ENCODE data around the gene LRRC61. TPM values are rescaled to one million over a fixed set of nuclear protein-coding genes. Genes with fewer than 3 reads are reported as not detected.
"Not testable (repeated sequence)": the region's sequence is repeated elsewhere in the genome, so short reads cannot be mapped to it uniquely, and the experiment has no call there.

Gene LRRC61
- total and polyA plus RNA-seq, 4 experiments from 2014 or later: 11.0 to 16.0 (median 13.8) TPM

GRCh38 chr7:150307904-150308303 lies 15.3 kb upstream of the LRRC61 start:
- POLR2A ChIA-PET (ENCODE audit: partially characterized antibody): no interaction called here
- Mint-ChIP-seq H3K9me3 (no peaks in the 10 kb centered on the region), H3K27me3 (no peaks in the 10 kb centered on the region), H3K27ac (peak overlapping the region in 1 of 7 donors; percentile 30), H3K4me1 (peaks cover 0 to 11% (median 1%) of the 10 kb centered on the region in 4 donors), H3K36me3 (no peaks in the 10 kb centered on the region), H3K4me3 (no peak overlapping the region)
- Histone ChIP-seq H3K36me3 (ENCODE audit: insufficient read depth, low read length) (no peaks in the 10 kb centered on the region), H3K27me3 (ENCODE audit: insufficient read depth, low read length) (no peaks in the 10 kb centered on the region), H3K9me3 (ENCODE audit: control insufficient read depth in 1 of 2, low read length in 2 of 2) (no peaks in the 10 kb centered on the region), H3K27ac (ENCODE audit: low read depth, low read length) (no peak overlapping the region), H3K4me3 (ENCODE audit: low read length in 2 of 2) (no peak overlapping the region), H3K4me1 (ENCODE audit: insufficient read depth, low read length) (no peaks in the 10 kb centered on the region)
- DNase-seq: no peak
- CTCF ChIA-PET (ENCODE audit: partially characterized antibody): no interaction called here
- intact Hi-C loops (cut with micrococcal nuclease): no loop called here

- POLR2A ChIA-PET (ENCODE audit: partially characterized antibody): no interaction called here
- H3K36me3 ChIP-seq (ENCODE audit: insufficient read depth, low read length): no peaks in the 10 kb centered on the region
- peaks cover 0 to 3% of the 10 kb centered on the region in 2 donors for H3K36me3 Mint-ChIP-seq
- intact Hi-C loops (cut with micrococcal nuclease): no loop called here
- peaks cover 0 to 11% (median 1%) of the 10 kb centered on the region in 4 donors for H3K4me1 Mint-ChIP-seq
- no peaks in the 10 kb centered on the region for H3K4me1 ChIP-seq (ENCODE audit: insufficient read depth, low read length)
- H3K4me3 ChIP-seq (ENCODE audit: low read length in 2 of 2): no peak overlapping the region
- no peak overlapping the region for H3K27ac ChIP-seq (ENCODE audit: low read depth, low read length)
- H3K27me3 ChIP-seq (ENCODE audit: insufficient read depth, low read length): no peaks in the 10 kb centered on the region
- no peaks in the 10 kb centered on the region for H3K27me3 Mint-ChIP-seq
- no peaks in the 10 kb centered on the region for H3K9me3 Mint-ChIP-seq
- H3K27ac Mint-ChIP-seq: no peak overlapping the region
- no peaks in the 10 kb centered on the region for H3K9me3 ChIP-seq (ENCODE audit: control insufficient read depth in 1 of 2, low read length in 2 of 2)
- CTCF ChIA-PET (ENCODE audit: partially characterized antibody): no interaction called here
- no peak overlapping the region for H3K4me3 Mint-ChIP-seq
- no peak for DNase-seq
Measured at GRCh38 chr7:150308575-150308974, 14.6 kb upstream of the LRRC61 start.

GRCh38 chr7:150311146-150311545 lies 12.0 kb upstream of the LRRC61 start:
- H3K4me3 Mint-ChIP-seq: no peak overlapping the region
- H3K27ac Mint-ChIP-seq: no peak overlapping the region
- no peak overlapping the region for H3K27ac ChIP-seq (ENCODE audit: low read depth, low read length)
- H3K4me3 ChIP-seq (ENCODE audit: low read length in 2 of 2): no peak overlapping the region
- CTCF ChIA-PET (ENCODE audit: partially characterized antibody): no interaction called here
- H3K36me3 Mint-ChIP-seq: peaks cover 0 to 9% of the 10 kb centered on the region in 2 donors
- intact Hi-C loops (cut with micrococcal nuclease): loop anchor here (5.0 kb wide), 1 partner anchor 731 kb away; no protein-coding TSS in a partner anchor
- H3K4me1 Mint-ChIP-seq: peaks cover 0 to 7% (median 3%) of the 10 kb centered on the region in 4 donors
- no peaks in the 10 kb centered on the region for H3K27me3 Mint-ChIP-seq
- no peaks in the 10 kb centered on the region for H3K9me3 Mint-ChIP-seq
- no peaks in the 10 kb centered on the region for H3K4me1 ChIP-seq (ENCODE audit: insufficient read depth, low read length)
- DNase-seq: no peak
- H3K27me3 ChIP-seq (ENCODE audit: insufficient read depth, low read length): no peaks in the 10 kb centered on the region
- H3K9me3 ChIP-seq (ENCODE audit: control insufficient read depth in 1 of 2, low read length in 2 of 2): no peaks in the 10 kb centered on the region
- POLR2A ChIA-PET (ENCODE audit: partially characterized antibody): no interaction called here
- H3K36me3 ChIP-seq (ENCODE audit: insufficient read depth, low read length): no peaks in the 10 kb centered on the region

- Mint-ChIP-seq H3K4me3 (no peak overlapping the region), H3K27ac (no peak overlapping the region), H3K27me3 (no peaks in the 10 kb centered on the region), H3K9me3 (no peaks in the 10 kb centered on the region), H3K4me1 (peaks cover 0 to 7% (median 3%) of the 10 kb centered on the region in 4 donors), H3K36me3 (peaks cover 0 to 9% of the 10 kb centered on the region in 2 donors)
- Histone ChIP-seq H3K27me3 (ENCODE audit: insufficient read depth, low read length) (no peaks in the 10 kb centered on the region), H3K9me3 (ENCODE audit: control insufficient read depth in 1 of 2, low read length in 2 of 2) (no peaks in the 10 kb centered on the region), H3K27ac (ENCODE audit: low read depth, low read length) (no peak overlapping the region), H3K4me1 (ENCODE audit: insufficient read depth, low read length) (no peaks in the 10 kb centered on the region), H3K36me3 (ENCODE audit: insufficient read depth, low read length) (no peaks in the 10 kb centered on the region), H3K4me3 (ENCODE audit: low read length in 2 of 2) (no peak overlapping the region)
- no peak for DNase-seq
- intact Hi-C loops (cut with micrococcal nuclease): loop anchor here (5.0 kb wide), 1 partner anchor 731 kb away; no protein-coding TSS in a partner anchor
- ChIA-PET POLR2A (ENCODE audit: partially characterized antibody) (no interaction called here), CTCF (ENCODE audit: partially characterized antibody) (no interaction called here)
Measured at GRCh38 chr7:150311711-150312110, 11.4 kb upstream of the LRRC61 start.

GRCh38 chr7:150312649-150313366 lies 10.3 kb upstream of the LRRC61 start:
- H3K27ac ChIP-seq (ENCODE audit: low read depth, low read length); H3K9me3 ChIP-seq (ENCODE audit: control insufficient read depth in 1 of 2, low read length in 2 of 2); POLR2A ChIA-PET (ENCODE audit: partially characterized antibody); H3K27ac Mint-ChIP-seq; H3K9me3 Mint-ChIP-seq; CTCF ChIA-PET (ENCODE audit: partially characterized antibody); H3K27me3 Mint-ChIP-seq; H3K4me3 Mint-ChIP-seq; H3K4me1 ChIP-seq (ENCODE audit: insufficient read depth, low read length); DNase-seq; H3K27me3 ChIP-seq (ENCODE audit: insufficient read depth, low read length); H3K4me3 ChIP-seq (ENCODE audit: low read length in 2 of 2); H3K36me3 ChIP-seq (ENCODE audit: insufficient read depth, low read length); H3K4me1 Mint-ChIP-seq: not testable (repeated sequence)
- intact Hi-C loops (cut with micrococcal nuclease): loop anchor here (5.0 kb wide), 1 partner anchor 729 kb away; no protein-coding TSS in a partner anchor
- H3K36me3 Mint-ChIP-seq: peaks cover 2 to 12% of the 10 kb centered on the region in 2 donors

GRCh38 chr7:150313367-150313809 lies 9.8 kb upstream of the LRRC61 start:
- intact Hi-C loops (cut with micrococcal nuclease): loop anchor here (5.0 kb wide), 1 partner anchor 729 kb away; no protein-coding TSS in a partner anchor
- Mint-ChIP-seq H3K4me3 (no peak overlapping the region), H3K36me3 (peaks cover 7 to 16% of the 10 kb centered on the region in 2 donors), H3K9me3 (no peaks in the 10 kb centered on the region), H3K27me3 (no peaks in the 10 kb centered on the region), H3K27ac (no peak overlapping the region), H3K4me1 (peaks cover 0 to 6% (median 1%) of the 10 kb centered on the region in 4 donors)
- Histone ChIP-seq H3K9me3 (ENCODE audit: control insufficient read depth in 1 of 2, low read length in 2 of 2) (no peaks in the 10 kb centered on the region), H3K36me3 (ENCODE audit: insufficient read depth, low read length) (no peaks in the 10 kb centered on the region), H3K27ac (ENCODE audit: low read depth, low read length) (no peak overlapping the region), H3K4me1 (ENCODE audit: insufficient read depth, low read length) (no peaks in the 10 kb centered on the region), H3K4me3 (ENCODE audit: low read length in 2 of 2) (no peak overlapping the region), H3K27me3 (ENCODE audit: insufficient read depth, low read length) (no peaks in the 10 kb centered on the region)
- ChIA-PET POLR2A (ENCODE audit: partially characterized antibody) (interaction anchor here (1.3 kb wide), 1 partner anchor 10 kb away, joined by 3 read pairs; the partner anchor contains the start of genes ACTR3C and LRRC61), CTCF (ENCODE audit: partially characterized antibody) (interaction anchor here (0.7 to 0.9 kb wide), 2 partner anchors 9 to 466 kb away, joined by 3 read pairs; no protein-coding TSS in a partner anchor)
- DNase-seq: no peak

- H3K4me3 Mint-ChIP-seq: no peak overlapping the region
- H3K4me3 ChIP-seq (ENCODE audit: low read length in 2 of 2): no peak overlapping the region
Measured at GRCh38 chr7:150313870-150314269, 9.3 kb upstream of the LRRC61 start.

More at GRCh38 chr7:150313870-150314269, 9.3 kb upstream of the LRRC61 start:
- H3K4me1 ChIP-seq (ENCODE audit: insufficient read depth, low read length): no peaks in the 10 kb centered on the region
- Mint-ChIP-seq H3K9me3 (no peaks in the 10 kb centered on the region), H3K4me1 (peaks cover 0 to 6% (median 1%) of the 10 kb centered on the region in 4 donors), H3K27me3 (no peaks in the 10 kb centered on the region), H3K36me3 (peaks cover 7 to 16% of the 10 kb centered on the region in 2 donors), H3K27ac (no peak overlapping the region)
- H3K36me3 ChIP-seq (ENCODE audit: insufficient read depth, low read length): no peaks in the 10 kb centered on the region
- no peaks in the 10 kb centered on the region for H3K9me3 ChIP-seq (ENCODE audit: control insufficient read depth in 1 of 2, low read length in 2 of 2)
- CTCF ChIA-PET (ENCODE audit: partially characterized antibody): interaction anchor here (0.7 to 0.9 kb wide), 2 partner anchors 9 to 466 kb away, joined by 3 read pairs; no protein-coding TSS in a partner anchor
- no peak overlapping the region for H3K27ac ChIP-seq (ENCODE audit: low read depth, low read length)
- H3K27me3 ChIP-seq (ENCODE audit: insufficient read depth, low read length): no peaks in the 10 kb centered on the region
- POLR2A ChIA-PET (ENCODE audit: partially characterized antibody): interaction anchor here (0.6 to 1.3 kb wide), 2 partner anchors 10 to 712 kb away, joined by 3 read pairs; partner anchors contain the start of genes ACTR3C and LRRC61
- intact Hi-C loops (cut with micrococcal nuclease): loop anchor here (5.0 kb wide), 1 partner anchor 728 kb away; no protein-coding TSS in a partner anchor
- DNase-seq: no peak

All from CD4-positive, alpha-beta memory T cell (primary cell).